K562 treated with DMSO at 1 percent for 24 hours (cell line): Measurements from ENCODE around the gene DNER. TPM values are rescaled to one million over a fixed set of nuclear protein-coding genes. Genes with fewer than 3 reads are reported as not detected.

ENCODE experiments used
- total RNA-seq: library from RNA; unstranded; fragments of 300-600 nt; gene quantifications from 2 replicates; pipeline ENCODE4 v1.2.3, GENCODE V29; 2022; ENCODE audit warnings: low read depth; ENCODE audit not compliant: insufficient read depth

The DNER gene
- total RNA-seq = not detected in 2 replicates

DNA sequence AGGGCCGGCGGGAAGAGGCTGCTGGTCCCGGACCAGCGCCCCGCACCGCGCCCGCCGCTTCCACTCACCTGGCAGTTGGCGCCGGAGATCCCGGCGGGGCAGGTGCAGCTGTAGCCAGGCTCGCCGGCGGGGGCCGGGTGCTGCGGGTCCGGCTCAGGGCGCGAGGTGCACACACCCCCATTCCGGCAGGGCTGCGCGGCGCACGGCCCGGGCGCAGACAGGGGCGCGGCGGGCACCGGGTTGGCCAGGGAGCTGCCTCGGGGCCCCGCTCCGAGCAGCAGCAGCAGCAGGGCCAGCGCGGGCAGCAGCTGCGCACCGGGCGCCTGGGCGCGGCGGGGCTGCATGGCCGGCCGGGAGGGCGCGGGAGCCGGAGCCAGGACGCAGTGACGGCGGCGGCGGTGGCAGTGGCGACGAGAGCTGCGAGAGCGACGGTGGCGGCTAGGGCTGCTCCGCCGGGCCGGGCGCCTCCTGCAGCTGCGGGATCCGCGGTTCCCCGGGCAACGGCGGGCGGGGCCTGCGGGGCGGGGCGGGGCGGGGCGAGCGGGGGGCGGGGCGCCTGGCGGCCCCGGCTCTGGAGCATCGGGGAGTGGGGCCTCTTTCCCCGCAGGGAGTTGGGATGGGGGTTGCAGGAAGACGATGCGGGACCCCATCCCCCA is at the start of gene DNER:
Gene DNER, minus strand, starts transcription at position 476 of the 656 bp plus-strand sequence. Its CDS starts 132 bp downstream, at position 344.

Other genes starting within 250 kb of the DNER start
- gene TRIP12, start 207.5 kb upstream of the DNER start, total RNA-seq = 52.2 and 56.0 TPM in 2 replicates
- gene FBXO36, start 207.9 kb upstream of the DNER start, total RNA-seq = 0.14 TPM in 1 of 2 replicates, not detected in the other